GM12873 (cell line): ENCODE data around the gene KCNH4.

Source experiments
- CTCF ChIP-seq: IDR thresholded peaks from 2 replicates; pipeline ENCODE4 v1.5.1; 2012; ENCODE audit warnings: low read depth, mild to moderate bottlenecking, moderate library complexity, low read length, control low read depth; ENCODE audit not compliant: insufficient read depth; ENCODE audit errors: missing control alignments

The KCNH4 gene

DNA sequence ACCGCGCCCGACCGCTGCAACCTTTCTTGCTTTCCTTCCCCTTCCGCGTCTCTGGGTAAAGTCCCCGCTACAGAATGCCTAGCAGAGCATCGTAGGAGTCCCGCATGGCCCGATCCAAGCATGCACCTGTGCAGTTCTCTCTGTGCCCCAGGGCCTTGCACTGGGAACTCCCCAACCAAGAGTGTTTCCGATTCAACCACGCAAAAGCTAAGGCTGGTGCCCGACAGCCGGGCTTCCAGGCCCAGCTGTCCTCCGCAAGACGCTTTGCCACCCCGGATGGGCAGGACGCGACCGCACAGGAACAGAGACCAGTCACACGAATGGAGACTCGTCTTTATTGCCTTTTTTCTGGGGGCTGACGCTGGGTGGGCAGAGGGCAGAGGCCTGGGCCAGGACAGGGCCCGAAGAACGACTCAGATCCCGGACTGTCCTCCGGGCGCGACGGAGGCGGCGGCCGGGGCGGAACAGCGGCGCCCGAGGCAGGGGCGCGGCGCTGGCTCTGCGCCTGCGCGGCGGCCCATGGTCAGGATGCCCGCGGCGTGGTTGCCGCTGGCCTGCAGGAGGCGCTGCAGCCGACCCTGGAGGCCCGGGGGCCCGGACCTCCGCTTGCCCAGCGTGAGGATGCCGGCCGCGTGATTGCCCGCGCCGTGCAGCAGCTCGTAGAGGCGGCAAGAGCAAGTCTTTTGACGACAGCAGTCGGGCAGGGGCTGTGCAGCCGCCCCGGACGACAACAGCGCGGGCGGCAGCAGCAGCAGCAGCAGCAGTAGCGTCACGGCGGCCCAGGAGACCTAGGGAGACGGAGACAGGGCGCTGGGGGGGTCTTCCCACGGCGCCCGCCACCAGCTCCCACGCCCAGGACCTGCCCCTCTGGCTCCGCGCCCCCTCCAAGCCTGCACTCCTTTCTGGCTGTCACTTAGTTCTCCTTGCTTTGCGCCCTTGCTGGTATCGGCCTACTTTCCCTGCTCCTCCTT is 3.1 kb upstream of the KCNH4 start:
- peak; percentile 84 for TF ChIP-seq CTCF

DNA sequence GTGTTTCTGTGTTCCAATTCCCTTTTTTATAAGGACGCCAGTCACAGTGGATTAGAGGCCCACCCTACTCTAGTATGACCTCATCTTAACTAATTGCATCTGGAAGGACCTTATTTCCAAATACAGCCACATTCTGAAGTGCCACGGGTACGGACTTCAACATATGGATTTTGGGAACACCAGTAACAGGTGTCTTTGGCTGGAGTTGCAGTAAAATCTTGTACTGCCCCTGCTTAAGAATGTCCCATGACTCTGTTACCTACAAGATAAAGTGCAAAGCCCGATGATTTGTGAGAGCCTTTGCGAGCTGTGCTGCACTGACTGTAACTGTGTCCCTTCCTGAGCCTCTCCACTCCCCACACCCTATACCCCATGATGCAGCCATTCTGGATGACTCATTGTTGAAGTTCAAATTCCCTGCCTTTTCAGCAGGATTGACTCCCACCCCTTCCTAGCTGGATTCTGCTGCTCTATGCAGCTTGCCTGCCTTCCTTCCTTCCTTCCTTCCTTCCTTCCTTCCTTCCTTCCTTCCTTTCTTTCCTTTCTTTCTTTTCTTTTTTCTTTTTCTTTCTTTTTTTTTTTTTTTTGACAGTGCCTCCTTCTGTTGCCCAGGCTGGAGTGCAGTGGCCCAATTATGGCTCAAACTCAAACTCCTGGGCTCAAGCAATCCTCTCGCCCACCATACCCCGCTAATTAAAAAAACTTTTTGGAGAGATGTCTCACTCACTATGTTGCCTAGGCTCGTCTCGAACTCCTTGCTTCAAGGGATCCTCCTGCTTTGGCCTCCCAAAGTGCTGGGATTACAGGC is 2.2 kb upstream of the KCNH4 start:
- TF ChIP-seq CTCF: no peak

DNA sequence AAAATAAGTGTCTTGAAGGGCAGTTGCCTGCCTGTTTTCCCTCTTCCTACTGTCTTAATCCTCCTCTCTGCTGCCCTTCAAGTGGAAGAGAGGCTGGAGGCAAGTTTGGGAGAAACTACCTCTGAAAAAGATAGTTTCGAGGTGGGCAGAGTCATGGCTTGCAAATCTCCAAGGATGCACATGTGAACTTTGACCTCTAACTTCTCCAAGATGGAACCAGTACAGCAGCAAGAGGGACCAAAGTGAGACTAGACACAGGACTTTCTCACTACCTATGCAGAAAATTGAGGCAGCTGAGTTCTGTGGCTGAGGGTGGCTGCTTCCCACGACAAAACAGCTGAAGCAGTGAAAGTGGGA is 887 bp upstream of the KCNH4 start:
- TF ChIP-seq CTCF: no peak

DNA sequence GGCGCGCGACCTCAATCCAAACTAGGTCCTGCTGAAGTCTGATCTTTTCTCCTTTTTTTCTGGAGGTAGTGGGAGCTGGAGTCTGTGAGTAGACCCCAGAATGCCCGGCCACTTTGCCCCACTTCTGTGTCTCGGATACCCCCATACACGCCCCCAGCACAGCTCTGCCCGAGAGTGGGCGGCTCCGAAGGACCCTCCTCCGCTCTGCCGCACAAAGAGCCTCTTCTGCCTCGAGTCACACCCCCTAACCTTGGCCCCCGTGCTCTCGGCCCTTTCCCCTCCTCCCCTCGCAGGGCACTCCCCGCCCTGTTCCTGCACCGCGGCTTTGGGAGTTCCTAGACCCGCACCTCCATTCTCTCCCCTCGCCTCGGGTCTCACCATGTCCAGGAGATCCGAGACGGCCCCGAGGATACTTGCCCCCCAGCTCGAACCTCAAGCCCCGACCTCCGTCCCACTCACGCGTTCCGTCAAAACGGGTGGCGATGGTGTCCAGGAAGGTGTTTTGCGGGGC is 476 bp downstream of the KCNH4 start:
- no peak for TF ChIP-seq CTCF

- TF ChIP-seq CTCF: no peak
Measured at GRCh38 chr17:42179911-42180410, 981 bp downstream of the KCNH4 start.

DNA sequence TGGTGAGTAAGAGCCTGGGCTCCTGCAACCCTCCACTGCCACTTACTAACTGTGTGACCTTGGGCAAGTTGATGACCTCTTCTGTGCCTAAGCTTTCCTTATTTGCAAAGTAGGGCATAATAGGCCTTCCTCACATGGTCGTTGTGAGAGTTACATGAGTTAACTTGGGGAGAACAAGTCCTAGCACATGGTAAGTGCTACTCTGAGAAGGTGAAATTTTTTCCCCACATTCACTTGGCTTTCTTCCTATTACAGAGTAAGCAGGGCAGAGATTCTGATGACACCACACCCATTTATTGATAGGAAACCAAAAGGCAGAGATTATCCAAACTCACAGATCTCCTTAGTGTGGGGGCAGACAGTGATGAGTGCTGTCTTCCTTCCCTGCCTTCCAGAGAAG is 1.6 kb downstream of the KCNH4 start:
- no peak for TF ChIP-seq CTCF

DNA sequence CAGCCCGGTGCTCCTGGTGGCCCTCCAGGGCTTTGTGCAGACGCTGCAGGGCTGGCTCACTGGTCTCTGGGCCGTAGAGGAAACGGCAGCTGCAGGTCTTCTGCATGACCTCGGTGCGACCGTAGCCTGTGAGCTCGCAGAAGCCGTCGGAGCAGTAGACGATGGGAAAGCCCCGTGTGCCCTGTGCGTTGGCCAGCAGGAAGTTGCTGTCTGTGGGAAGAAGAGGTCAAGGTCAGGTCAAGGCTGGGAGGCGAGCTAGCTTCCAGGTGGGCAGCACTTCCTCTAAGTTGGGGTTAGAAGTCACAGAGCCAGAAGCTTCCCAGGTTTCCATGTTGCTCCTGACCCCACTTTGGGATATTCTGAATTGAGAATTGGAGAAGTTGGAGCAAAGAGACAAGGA is 2.1 kb downstream of the KCNH4 start:
- TF ChIP-seq CTCF: no peak
